ENCODE measurements around the gene UNC5C. TPM values are rescaled to one million over a fixed set of nuclear protein-coding genes. Genes with fewer than 3 reads are reported as not detected.

Gene UNC5C
- total RNA-seq, 1 donor from 2014 or later: 76.7 TPM

DNA sequence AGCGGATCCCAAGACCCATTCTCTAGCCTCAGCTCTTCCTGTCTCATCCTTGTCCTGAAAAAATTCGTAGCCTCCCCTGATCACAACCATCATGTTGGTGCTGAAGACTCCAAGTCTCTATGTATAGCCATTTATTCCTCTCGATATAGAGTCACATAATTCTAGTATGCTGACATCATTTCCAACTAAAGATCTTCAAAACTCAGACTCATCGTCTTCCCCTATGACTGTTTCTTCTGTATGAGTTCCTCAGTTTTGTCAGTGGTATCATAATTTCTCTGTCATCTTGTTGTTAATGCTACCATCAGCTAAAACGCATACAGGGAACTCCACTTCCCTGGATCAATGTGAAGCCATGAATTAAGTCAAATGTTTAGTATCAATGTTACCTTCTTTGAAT, 41.2 kb downstream of the UNC5C start:
- Mint-ChIP-seq H3K27ac (peak overlapping the region; percentile 1), H3K27me3 (ENCODE audit: low read depth) (no peaks in the 10 kb centered on the region), H3K36me3 (peaks cover 9% of the 10 kb centered on the region), H3K9me3 (no peaks in the 10 kb centered on the region), H3K4me3 (no peak overlapping the region), H3K4me1 (peaks cover 51% of the 10 kb centered on the region)
- TF ChIP-seq CTCF (IDR thresholded peaks at IDR 0.05; ENCODE audit: unreplicated experiment): no peak
- no peak for DNase-seq (ENCODE audit: low spot score in 2 of 2, unreplicated experiment in 2 of 2)

DNA sequence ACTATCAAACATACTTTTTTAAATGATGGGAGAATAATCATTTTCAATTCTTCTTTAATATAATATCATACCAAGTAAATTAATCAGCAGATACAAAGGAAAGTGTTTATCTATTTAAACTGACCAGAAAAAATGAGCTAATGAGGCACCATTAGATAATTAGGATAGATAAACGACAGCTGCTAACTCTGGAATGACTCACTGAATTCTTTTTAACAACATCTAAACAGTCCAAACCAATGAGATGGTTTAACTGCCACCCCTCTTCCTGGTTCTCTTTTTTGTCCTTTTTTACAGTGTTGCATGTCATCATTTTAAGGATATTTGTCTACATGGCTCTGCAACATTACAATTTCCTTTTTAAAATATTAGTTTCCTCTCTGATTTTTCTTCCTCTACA, 41.6 kb downstream of the UNC5C start:
- no peaks in the 10 kb centered on the region for H3K9me3 Mint-ChIP-seq
- peak overlapping the region; percentile 1 for H3K27ac Mint-ChIP-seq
- peaks cover 9% of the 10 kb centered on the region for H3K36me3 Mint-ChIP-seq
- no peak overlapping the region for H3K4me3 Mint-ChIP-seq
- no peaks in the 10 kb centered on the region for H3K27me3 Mint-ChIP-seq (ENCODE audit: low read depth)
- H3K4me1 Mint-ChIP-seq: peaks cover 51% of the 10 kb centered on the region
- no peak for TF ChIP-seq CTCF (IDR thresholded peaks at IDR 0.05; ENCODE audit: unreplicated experiment)
- DNase-seq (ENCODE audit: low spot score in 2 of 2, unreplicated experiment in 2 of 2): no peak

- Mint-ChIP-seq H3K27me3 (ENCODE audit: low read depth) (no peaks in the 10 kb centered on the region), H3K4me1 (peaks cover 45% of the 10 kb centered on the region), H3K4me3 (no peak overlapping the region), H3K36me3 (peaks cover 5% of the 10 kb centered on the region), H3K9me3 (no peaks in the 10 kb centered on the region), H3K27ac (no peak overlapping the region)
- no peak for DNase-seq (ENCODE audit: low spot score in 2 of 2, unreplicated experiment in 2 of 2)
- TF ChIP-seq CTCF (IDR thresholded peaks at IDR 0.05; ENCODE audit: unreplicated experiment): no peak
Observed at GRCh38 chr4:95506264-95506663, 42.5 kb downstream of the UNC5C start.

- H3K4me1 Mint-ChIP-seq: peaks cover 41% of the 10 kb centered on the region
- H3K27me3 Mint-ChIP-seq (ENCODE audit: low read depth): no peaks in the 10 kb centered on the region
- no peak for TF ChIP-seq CTCF (IDR thresholded peaks at IDR 0.05; ENCODE audit: unreplicated experiment)
- no peak for DNase-seq (ENCODE audit: low spot score in 2 of 2, unreplicated experiment in 2 of 2)
- peaks cover 5% of the 10 kb centered on the region for H3K36me3 Mint-ChIP-seq
- no peak overlapping the region for H3K4me3 Mint-ChIP-seq
- H3K27ac Mint-ChIP-seq: no peak overlapping the region
- H3K9me3 Mint-ChIP-seq: no peaks in the 10 kb centered on the region
Observed at GRCh38 chr4:95505799-95506198, 43.0 kb downstream of the UNC5C start.

GRCh38 chr4:95505151-95505550, 43.6 kb downstream of the UNC5C start:
- Mint-ChIP-seq H3K4me1 (peaks cover 40% of the 10 kb centered on the region), H3K27ac (no peak overlapping the region)
- no peak for DNase-seq (ENCODE audit: low spot score in 2 of 2, unreplicated experiment in 2 of 2)

More at GRCh38 chr4:95505151-95505550, 43.6 kb downstream of the UNC5C start:
- no peak for TF ChIP-seq CTCF (IDR thresholded peaks at IDR 0.05; ENCODE audit: unreplicated experiment)
- no peaks in the 10 kb centered on the region for H3K9me3 Mint-ChIP-seq
- H3K27me3 Mint-ChIP-seq (ENCODE audit: low read depth): no peaks in the 10 kb centered on the region
- peaks cover 5% of the 10 kb centered on the region for H3K36me3 Mint-ChIP-seq
- no peak overlapping the region for H3K4me3 Mint-ChIP-seq
